H9 (cell line): ENCODE results near the gene STAT1. TPM values are rescaled to one million over a fixed set of nuclear protein-coding genes. Genes with fewer than 3 reads are reported as not detected.

ENCODE experiments used
- DNase-seq: peaks from one replicate; pipeline ENCODE4 v3.0.0-alpha.2; 2017
- H2AFZ ChIP-seq: one replicate; pipeline ENCODE4 v1.6.1; 2013; ENCODE audit warnings: mild to moderate bottlenecking, low read length, control low read depth, moderate library complexity
- H2AK5ac ChIP-seq: 2 replicates; pipeline ENCODE4 v1.6.1; 2013; ENCODE audit warnings: low read length, control low read depth, mixed read lengths; ENCODE audit not compliant: insufficient read length
- H2BK120ac ChIP-seq: one replicate; pipeline ENCODE4 v1.6.1; 2013; ENCODE audit warnings: low read depth, mild to moderate bottlenecking, low read length, control low read depth, inconsistent platforms; ENCODE audit not compliant: poor library complexity, severe bottlenecking
- H2BK12ac ChIP-seq: 2 replicates; pipeline ENCODE4 v1.6.1; 2013; ENCODE audit warnings: low read length, control low read depth, mixed read lengths, low read depth; ENCODE audit not compliant: insufficient read length
- H2BK15ac ChIP-seq: 2 replicates; pipeline ENCODE4 v1.6.1; 2013; ENCODE audit warnings: low read depth, low read length, control low read depth
- H2BK20ac ChIP-seq: one replicate; pipeline ENCODE4 v1.6.1; 2013; ENCODE audit warnings: low read depth, mild to moderate bottlenecking, low read length, control low read depth, inconsistent platforms; ENCODE audit not compliant: poor library complexity, severe bottlenecking
- H2BK5ac ChIP-seq: 2 replicates; pipeline ENCODE4 v1.6.1; 2013; ENCODE audit warnings: low read length, control low read depth, mixed read lengths; ENCODE audit not compliant: insufficient read length
- H3K14ac ChIP-seq: 2 replicates; pipeline ENCODE4 v1.6.1; 2013; ENCODE audit warnings: low read length, control low read depth; ENCODE audit not compliant: insufficient read depth
- H3K18ac ChIP-seq: 2 replicates; pipeline ENCODE4 v1.6.1; 2013; ENCODE audit warnings: low read depth, mild to moderate bottlenecking, mixed read lengths, low read length, control low read depth; ENCODE audit not compliant: insufficient read length
- H3K23ac ChIP-seq: 2 replicates; pipeline ENCODE4 v1.6.1; 2013; ENCODE audit warnings: low read length, control low read depth, mixed read lengths, low read depth; ENCODE audit not compliant: insufficient read length
- H3K23me2 ChIP-seq: 2 replicates; pipeline ENCODE4 v1.6.1; 2013; ENCODE audit warnings: low read depth, mild to moderate bottlenecking, mixed read lengths, low read length, control low read depth; ENCODE audit not compliant: insufficient read length, poor library complexity, severe bottlenecking
- H3K27ac ChIP-seq: 2 replicates; pipeline ENCODE4 v1.5.1; 2013; ENCODE audit warnings: low read length, control low read depth, mixed read lengths, low read depth; ENCODE audit not compliant: insufficient read length
- H3K27me3 ChIP-seq: 2 replicates; pipeline ENCODE4 v1.6.1; 2013; ENCODE audit warnings: low read length, control low read depth, inconsistent platforms; ENCODE audit not compliant: insufficient read depth
- H3K4ac ChIP-seq: 2 replicates; pipeline ENCODE4 v1.6.1; 2013; ENCODE audit warnings: low read depth, mild to moderate bottlenecking, control low read depth, inconsistent platforms, low read length, moderate library complexity
- H3K4me1 ChIP-seq: 2 replicates; pipeline ENCODE4 v1.6.1; 2013; ENCODE audit warnings: low read length, control low read depth, inconsistent platforms; ENCODE audit not compliant: insufficient read depth
- H3K4me2 ChIP-seq: 2 replicates; pipeline ENCODE4 v1.6.1; 2013; ENCODE audit warnings: low read length, control low read depth, mixed read lengths; ENCODE audit not compliant: insufficient read length, insufficient read depth
- H3K56ac ChIP-seq: 2 replicates; pipeline ENCODE4 v1.6.1; 2013; ENCODE audit warnings: low read depth, mild to moderate bottlenecking, mixed read lengths, low read length, control low read depth; ENCODE audit not compliant: insufficient read length
- H3K79me1 ChIP-seq: 2 replicates; pipeline ENCODE4 v1.6.1; 2013; ENCODE audit warnings: low read depth, mild to moderate bottlenecking, moderate library complexity, low read length, control low read depth, inconsistent platforms; ENCODE audit not compliant: insufficient read depth, poor library complexity, severe bottlenecking
- H3K79me2 ChIP-seq: 2 replicates; pipeline ENCODE4 v1.6.1; 2013; ENCODE audit warnings: low read length, control low read depth, inconsistent platforms; ENCODE audit not compliant: insufficient read depth
- H3K9ac ChIP-seq: 2 replicates; pipeline ENCODE4 v1.6.1; 2013; ENCODE audit warnings: low read length, control low read depth, mixed read lengths; ENCODE audit not compliant: insufficient read length; ENCODE audit errors: extremely low read depth
- H3K9me3 ChIP-seq: one replicate; pipeline ENCODE4 v1.6.1; 2013; ENCODE audit warnings: low read depth, low read length, inconsistent platforms; ENCODE audit not compliant: control insufficient read depth
- H3T11ph ChIP-seq: one replicate; pipeline ENCODE4 v1.6.1; 2013; ENCODE audit warnings: mild to moderate bottlenecking, low read length, control low read depth, inconsistent platforms
- H4K20me1 ChIP-seq: one replicate; pipeline ENCODE4 v1.6.1; 2013; ENCODE audit not compliant: control insufficient read depth, insufficient read length, insufficient read depth
- H4K5ac ChIP-seq: 2 replicates; pipeline ENCODE4 v1.6.1; 2013; ENCODE audit warnings: low read depth, mild to moderate bottlenecking, mixed read lengths, low read length, control low read depth; ENCODE audit not compliant: insufficient read length
- H4K8ac ChIP-seq: replicated peaks from 2 replicates; pipeline ENCODE4 v1.6.1; 2013; ENCODE audit warnings: low read length, control low read depth, mixed read lengths, low read depth; ENCODE audit not compliant: insufficient read length
- H4K91ac ChIP-seq: 2 replicates; pipeline ENCODE4 v1.6.1; 2013; ENCODE audit warnings: low read depth, mild to moderate bottlenecking, moderate library complexity, mixed read lengths, low read length, control low read depth; ENCODE audit not compliant: insufficient read length
- H3K27ac Mint-ChIP-seq, 3 experiments: 2 replicates in 2 of 3; 3 replicates in 1 of 3; pipeline ENCODE4 v1.8.0; 2020 to 2021; ENCODE audit warnings: mixed read lengths in 3 of 3, mild to moderate bottlenecking in 1 of 3, moderate library complexity in 1 of 3
- H3K27me3 Mint-ChIP-seq: 2 replicates; pipeline ENCODE4 v1.8.0; 2021; ENCODE audit warnings: low read depth, mild to moderate bottlenecking, moderate library complexity, mixed read lengths
- H3K36me3 Mint-ChIP-seq, 3 experiments: 2 replicates in 2 of 3; 3 replicates in 1 of 3; pipeline ENCODE4 v1.8.0; 2020 to 2021; ENCODE audit warnings: low read depth in 3 of 3, mixed read lengths in 3 of 3; ENCODE audit not compliant: insufficient read depth in 1 of 3
- H3K4me1 Mint-ChIP-seq, 2 experiments: 2 replicates each; pipeline ENCODE4 v1.8.0; 2020; ENCODE audit warnings: mixed read lengths in 2 of 2
- H3K4me3 Mint-ChIP-seq, 2 experiments: 2 replicates in 1 of 2; 3 replicates in 1 of 2; pipeline ENCODE4 v1.8.0; 2020 to 2021; ENCODE audit warnings: mild to moderate bottlenecking in 2 of 2, mixed read lengths in 2 of 2, moderate library complexity in 1 of 2
- H3K9me3 Mint-ChIP-seq, 2 experiments: 2 replicates in 1 of 2; 3 replicates in 1 of 2; pipeline ENCODE4 v1.8.0; 2020; ENCODE audit warnings: mild to moderate bottlenecking in 2 of 2, mixed read lengths in 2 of 2, moderate library complexity in 1 of 2
- CTCF ChIP-seq: fragments of 200-600 bp; sonication (generic); conservative IDR thresholded peaks from 3 replicates; pipeline ENCODE4 v1.8.0; 2021; ENCODE audit warnings: antibody characterized with exemption, mild to moderate bottlenecking
- WGBS: extraction: QIAGEN DNeasy Blood & Tissue Kit; methylation state at CpG from one replicate; pipeline ENCODE4 v1.1.7; 2013; ENCODE audit warnings: missing lambda C conversion rate, low lambda C conversion rate, mixed read lengths; ENCODE audit not compliant: insufficient read length; ENCODE audit errors: extremely low coverage; 5-methylcytosine and 5-hydroxymethylcytosine counted together
- total RNA-seq: library from RNA; stranded (reverse); gene quantifications from 2 replicates; pipeline ENCODE4 v1.2.1, GENCODE V29; 2021

Gene STAT1
- total RNA-seq, 1 experiment from 2014 or later = 48.1 TPM

GRCh38 chr2:190999949-191000665, 13.9 kb downstream of the STAT1 start:
- H3K36me3 Mint-ChIP-seq = peaks cover 39 to 87% (median 86%) of the 10 kb centered on the region in 3 experiments
- no peaks in the 10 kb centered on the region for H3K27me3 Mint-ChIP-seq
- Histone ChIP-seq H3K79me2 (no peaks in the 10 kb centered on the region), H4K91ac (no peak overlapping the region), H3K23ac (no peak overlapping the region), H3K4me2 (no peak overlapping the region), H3K79me1 (no peaks in the 10 kb centered on the region), H2BK12ac (no peak overlapping the region), H3K27me3 (no peaks in the 10 kb centered on the region), H3T11ph (no peak overlapping the region), H3K56ac (no peak overlapping the region), H3K9me3 (no peaks in the 10 kb centered on the region), H4K20me1 (no peaks in the 10 kb centered on the region), H4K5ac (no peak overlapping the region), H4K8ac (no peak overlapping the region), H2BK5ac (no peak overlapping the region), H2BK120ac (no peak overlapping the region), H3K14ac (no peak overlapping the region), H2AK5ac (no peak overlapping the region), H3K4ac (no peak overlapping the region), H3K4me1 (no peaks in the 10 kb centered on the region), H3K23me2 (no peaks in the 10 kb centered on the region), H3K9ac (no peak overlapping the region), H2BK15ac (no peak overlapping the region), H2BK20ac (no peak overlapping the region), H2AFZ (no peak overlapping the region), H3K18ac (no peak overlapping the region), H3K27ac (no peak overlapping the region)
- no peak overlapping the region for H3K4me3 Mint-ChIP-seq
- H3K27ac Mint-ChIP-seq = no peak overlapping the region
- no peaks in the 10 kb centered on the region for H3K4me1 Mint-ChIP-seq
- WGBS = no CpG with 5 or more reads among the region's 9 CpGs
- DNase-seq = no peak
- no peak for TF ChIP-seq CTCF
- no peaks in the 10 kb centered on the region; a peak in 1 of 5 replicates for H3K9me3 Mint-ChIP-seq
